Adrenal gland (tissue), 5 donors: ENCODE results near the gene LSAMP.

Experiments
- POLR2A ChIP-seq, 2 donors: fragments of 450-650 bp; IDR thresholded peaks; one replicate each; pipeline ENCODE4 v1.6.1; 2017; ENCODE audit warnings: antibody characterized with exemption in 2 of 2, mild to moderate bottlenecking in 2 of 2, moderate library complexity in 1 of 2
- TF ChIP-seq, protein P1 (sequence below), 6 experiments: fragments of 450-650 bp in 4 of 6; fragments of 200-600 bp in 2 of 6; sonication (generic) in 1 of 6; IDR thresholded peaks; 1 replicate in 5 of 6; 2 replicates in 1 of 6; pipeline versions ENCODE4 v1.5.1 to v1.8.0; 2016 to 2021; ENCODE audit warnings: antibody characterized with exemption in 6 of 6, mild to moderate bottlenecking in 2 of 6, moderate library complexity in 1 of 6
- donor health status: DM: no; HTN: no; CAD: no.

- TF ChIP-seq, protein P1, sequence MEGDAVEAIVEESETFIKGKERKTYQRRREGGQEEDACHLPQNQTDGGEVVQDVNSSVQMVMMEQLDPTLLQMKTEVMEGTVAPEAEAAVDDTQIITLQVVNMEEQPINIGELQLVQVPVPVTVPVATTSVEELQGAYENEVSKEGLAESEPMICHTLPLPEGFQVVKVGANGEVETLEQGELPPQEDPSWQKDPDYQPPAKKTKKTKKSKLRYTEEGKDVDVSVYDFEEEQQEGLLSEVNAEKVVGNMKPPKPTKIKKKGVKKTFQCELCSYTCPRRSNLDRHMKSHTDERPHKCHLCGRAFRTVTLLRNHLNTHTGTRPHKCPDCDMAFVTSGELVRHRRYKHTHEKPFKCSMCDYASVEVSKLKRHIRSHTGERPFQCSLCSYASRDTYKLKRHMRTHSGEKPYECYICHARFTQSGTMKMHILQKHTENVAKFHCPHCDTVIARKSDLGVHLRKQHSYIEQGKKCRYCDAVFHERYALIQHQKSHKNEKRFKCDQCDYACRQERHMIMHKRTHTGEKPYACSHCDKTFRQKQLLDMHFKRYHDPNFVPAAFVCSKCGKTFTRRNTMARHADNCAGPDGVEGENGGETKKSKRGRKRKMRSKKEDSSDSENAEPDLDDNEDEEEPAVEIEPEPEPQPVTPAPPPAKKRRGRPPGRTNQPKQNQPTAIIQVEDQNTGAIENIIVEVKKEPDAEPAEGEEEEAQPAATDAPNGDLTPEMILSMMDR (IDR thresholded peaks at IDR 0.05) = no peak
- TF ChIP-seq POLR2A (IDR thresholded peaks at IDR 0.05) = no peak
Observed at GRCh38 chr3:115848641-115849040, 596.6 kb downstream of the LSAMP start.
